HL-60 (cell line): ENCODE results near the gene RERE.

Source experiments
- CTCF ChIP-seq: IDR thresholded peaks from one replicate; pipeline ENCODE4 v1.5.1; 2011; ENCODE audit warnings: low read length, control low read depth, inconsistent platforms; ENCODE audit not compliant: insufficient read depth
- GABPA ChIP-seq: IDR thresholded peaks from 2 replicates; pipeline ENCODE4 v1.6.1; 2012; ENCODE audit warnings: low read depth
- POLR2AphosphoS5 ChIP-seq: IDR thresholded peaks from 2 replicates; pipeline ENCODE4 v1.6.1; 2012; ENCODE audit warnings: low read depth
- REST ChIP-seq: IDR thresholded peaks from 2 replicates; pipeline ENCODE4 v1.6.1; 2012; ENCODE audit warnings: low read depth; ENCODE audit not compliant: insufficient replicate concordance
- SPI1 ChIP-seq: IDR thresholded peaks from 2 replicates; pipeline ENCODE4 v1.6.1; 2012; ENCODE audit warnings: low read depth, mild to moderate bottlenecking, borderline replicate concordance

- no peak for TF ChIP-seq REST
- TF ChIP-seq CTCF, result no peak
- no peak for TF ChIP-seq POLR2AphosphoS5
- TF ChIP-seq GABPA, result no peak
- no peak for TF ChIP-seq SPI1
Observed at GRCh38 chr1:8831340-8831739, 13.9 kb upstream of the RERE start.
